ENCODE measurements around the gene PON1.

GRCh38 chr7:95319570-95319969 lies 4.8 kb downstream of the PON1 start:
- TF ChIP-seq POLR2A (IDR thresholded peaks at IDR 0.05): no peak
- TF ChIP-seq CTCF (IDR thresholded peaks at IDR 0.05): no peak

Measured in lower leg skin (tissue), 3 donors.